GM12865 (cell line): ENCODE data around the gene SORBS1.
A peak's percentile ranks its signal among the peaks of the same experiment; 100 is the strongest.

Experiments used
- DNase-seq: peaks from one replicate; pipeline ENCODE4 v3.0.0; 2010; ENCODE audit warnings: low read depth
- H3K4me3 ChIP-seq: 2 replicates; pipeline ENCODE4 v1.5.1; 2011; ENCODE audit warnings: mild to moderate bottlenecking, low read depth, low read length, control low read depth
- TF ChIP-seq, protein P1 (sequence below): IDR thresholded peaks from 2 replicates; pipeline ENCODE4 v1.5.1; 2011; ENCODE audit warnings: low read length, control low read depth, low read depth, inconsistent platforms; ENCODE audit not compliant: insufficient read depth; ENCODE audit errors: missing control alignments

The SORBS1 gene

DNA sequence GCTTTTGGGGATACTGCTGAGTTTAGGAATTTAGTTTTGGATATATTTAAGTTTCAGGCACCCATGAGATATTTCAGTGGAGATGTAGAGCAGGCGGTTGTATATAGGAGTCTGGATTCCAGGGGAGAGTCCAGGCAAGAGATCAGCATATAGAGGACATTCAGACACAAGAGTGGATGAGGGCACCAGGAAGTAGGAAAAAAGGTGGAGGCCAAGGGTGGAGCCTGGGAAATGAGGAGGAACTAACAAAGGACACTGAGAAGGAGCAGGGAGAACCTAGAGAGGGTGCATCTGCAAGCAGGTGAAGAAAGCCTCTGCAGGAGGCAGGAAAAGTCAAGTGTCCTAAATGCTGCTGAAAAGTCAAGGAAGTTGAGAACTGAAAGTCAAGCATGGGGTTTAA is 257.2 kb downstream of the SORBS1 start:
- DNase-seq: no peak
- no peak overlapping the region for H3K4me3 ChIP-seq
- TF ChIP-seq, protein P1, sequence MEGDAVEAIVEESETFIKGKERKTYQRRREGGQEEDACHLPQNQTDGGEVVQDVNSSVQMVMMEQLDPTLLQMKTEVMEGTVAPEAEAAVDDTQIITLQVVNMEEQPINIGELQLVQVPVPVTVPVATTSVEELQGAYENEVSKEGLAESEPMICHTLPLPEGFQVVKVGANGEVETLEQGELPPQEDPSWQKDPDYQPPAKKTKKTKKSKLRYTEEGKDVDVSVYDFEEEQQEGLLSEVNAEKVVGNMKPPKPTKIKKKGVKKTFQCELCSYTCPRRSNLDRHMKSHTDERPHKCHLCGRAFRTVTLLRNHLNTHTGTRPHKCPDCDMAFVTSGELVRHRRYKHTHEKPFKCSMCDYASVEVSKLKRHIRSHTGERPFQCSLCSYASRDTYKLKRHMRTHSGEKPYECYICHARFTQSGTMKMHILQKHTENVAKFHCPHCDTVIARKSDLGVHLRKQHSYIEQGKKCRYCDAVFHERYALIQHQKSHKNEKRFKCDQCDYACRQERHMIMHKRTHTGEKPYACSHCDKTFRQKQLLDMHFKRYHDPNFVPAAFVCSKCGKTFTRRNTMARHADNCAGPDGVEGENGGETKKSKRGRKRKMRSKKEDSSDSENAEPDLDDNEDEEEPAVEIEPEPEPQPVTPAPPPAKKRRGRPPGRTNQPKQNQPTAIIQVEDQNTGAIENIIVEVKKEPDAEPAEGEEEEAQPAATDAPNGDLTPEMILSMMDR: no peak

DNA sequence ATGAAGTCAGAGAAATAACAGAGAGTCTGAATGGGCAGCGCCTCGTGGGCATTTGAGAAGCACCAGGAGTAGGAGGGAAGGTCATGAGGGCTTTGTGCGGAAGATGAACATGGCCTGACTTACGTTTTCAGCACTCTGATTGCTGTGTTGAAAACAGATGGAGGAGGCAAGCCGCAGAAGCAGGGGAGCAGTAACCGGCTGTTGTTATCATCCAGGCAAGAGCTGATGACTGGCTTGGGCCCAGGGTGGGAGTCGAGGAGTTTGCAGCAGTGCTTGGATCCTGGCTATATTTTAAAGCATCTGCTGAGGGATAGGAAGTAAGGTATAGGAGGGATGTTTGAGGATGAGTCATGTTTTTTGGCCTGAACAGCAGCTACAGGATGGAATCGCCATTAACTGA is 257.6 kb downstream of the SORBS1 start:
- TF ChIP-seq, protein P1: no peak
- no peak overlapping the region for H3K4me3 ChIP-seq
- no peak for DNase-seq

DNA sequence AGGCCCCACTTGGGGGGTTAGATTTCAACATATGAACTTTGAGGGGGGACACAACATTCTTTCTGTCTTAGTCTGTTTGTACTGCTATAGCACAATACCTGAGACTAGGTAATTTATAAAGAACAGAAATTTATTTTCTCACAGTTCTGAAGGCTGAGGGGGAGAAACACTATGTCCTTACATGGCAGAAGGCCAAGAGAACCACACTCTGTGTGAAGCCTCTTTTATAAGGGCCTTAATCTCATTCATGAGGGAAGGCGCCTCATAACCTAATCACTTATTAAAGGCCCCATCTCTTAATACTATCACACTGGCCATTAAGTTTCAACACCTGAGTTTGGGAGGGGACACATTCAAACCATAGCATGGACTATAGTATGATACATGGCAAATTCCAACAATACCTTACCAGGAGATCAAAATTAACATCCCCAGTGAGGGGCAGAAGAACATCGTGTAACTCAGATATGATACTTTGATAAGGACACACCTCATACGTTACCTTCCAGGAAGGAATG is 261.1 kb downstream of the SORBS1 start:
- TF ChIP-seq, protein P1: no peak
- no peak for DNase-seq
- no peak overlapping the region for H3K4me3 ChIP-seq

DNA sequence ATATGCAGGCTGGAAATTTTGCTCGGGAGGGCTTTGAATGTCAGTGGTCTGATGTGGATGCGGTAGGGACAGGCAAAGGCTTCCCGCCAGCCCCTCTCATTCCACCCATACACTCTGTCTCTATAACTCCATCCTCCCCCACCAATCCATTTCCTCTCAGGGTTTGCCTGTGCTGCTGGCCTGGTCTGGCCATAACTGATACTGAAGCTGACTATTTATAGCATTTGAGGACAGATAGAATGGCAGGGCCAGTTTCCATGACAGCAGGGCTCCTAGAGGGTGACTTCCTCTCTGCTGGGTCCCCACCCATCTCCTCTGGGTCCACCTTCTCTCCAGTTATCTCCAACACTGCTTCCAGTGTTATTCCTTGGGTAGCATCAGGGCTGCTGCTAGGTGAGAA is 263.8 kb downstream of the SORBS1 start:
- TF ChIP-seq, protein P1: no peak
- no peak overlapping the region for H3K4me3 ChIP-seq
- DNase-seq: peak; percentile 88

DNA sequence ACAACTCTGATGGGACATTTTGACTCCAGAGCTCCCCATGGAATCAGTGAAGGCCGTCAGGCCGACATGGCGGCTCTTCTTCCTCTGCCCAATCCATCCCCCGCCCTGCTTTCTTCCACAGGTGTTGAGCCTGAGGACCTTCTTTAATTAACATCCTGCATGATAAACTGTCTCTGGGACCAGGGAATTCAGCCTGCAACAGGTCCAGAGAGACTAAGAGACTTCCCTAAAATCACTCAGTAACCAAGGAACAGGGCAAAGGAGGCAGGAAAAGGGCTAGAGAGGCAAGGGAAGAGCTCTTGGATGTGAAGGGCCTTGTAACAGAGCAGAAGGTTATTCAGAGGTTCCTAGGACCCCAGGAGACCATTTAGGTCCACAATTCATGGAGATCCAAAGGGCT is 264.4 kb downstream of the SORBS1 start:
- TF ChIP-seq, protein P1: no peak
- no peak for DNase-seq
- no peak overlapping the region for H3K4me3 ChIP-seq

DNA sequence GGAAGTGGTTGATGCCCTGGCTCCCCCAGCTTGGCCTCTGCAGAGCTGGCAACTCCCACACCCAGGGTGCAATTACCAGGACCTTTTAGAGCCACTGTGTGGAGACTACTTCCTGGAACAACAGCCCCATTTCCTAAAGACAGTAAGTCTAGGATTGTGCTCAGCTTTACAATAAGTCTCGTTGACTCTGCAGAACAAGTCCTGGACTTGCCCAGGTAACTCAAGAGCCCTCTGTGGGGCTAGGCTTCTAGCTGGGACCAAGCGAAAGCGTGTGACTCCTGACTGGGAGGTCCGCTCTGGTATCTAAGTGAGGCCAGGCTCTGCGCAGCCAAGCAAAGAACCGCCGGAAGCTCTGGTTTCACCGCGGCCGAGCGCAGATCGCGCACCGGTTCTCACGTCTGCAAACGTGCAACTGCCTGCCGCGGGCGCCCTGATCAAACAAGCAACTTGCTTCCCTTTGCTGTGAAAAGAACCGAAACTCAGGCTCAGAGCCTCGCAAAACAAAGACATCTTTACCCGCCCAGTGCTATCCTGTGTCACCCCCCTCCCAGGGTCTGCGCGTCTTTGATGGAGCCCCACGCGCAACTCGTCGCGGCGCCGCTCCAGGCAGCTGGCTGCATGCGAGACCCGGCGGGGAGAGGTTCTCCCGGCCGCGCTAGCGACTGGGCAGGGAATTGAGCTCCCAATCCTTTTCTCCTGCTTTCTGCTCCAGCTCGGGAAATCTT is 266.0 kb downstream of the SORBS1 start:
- H3K4me3 ChIP-seq: peak overlapping the region; percentile 53
- TF ChIP-seq, protein P1: no peak
- DNase-seq: peak; percentile 99

DNA sequence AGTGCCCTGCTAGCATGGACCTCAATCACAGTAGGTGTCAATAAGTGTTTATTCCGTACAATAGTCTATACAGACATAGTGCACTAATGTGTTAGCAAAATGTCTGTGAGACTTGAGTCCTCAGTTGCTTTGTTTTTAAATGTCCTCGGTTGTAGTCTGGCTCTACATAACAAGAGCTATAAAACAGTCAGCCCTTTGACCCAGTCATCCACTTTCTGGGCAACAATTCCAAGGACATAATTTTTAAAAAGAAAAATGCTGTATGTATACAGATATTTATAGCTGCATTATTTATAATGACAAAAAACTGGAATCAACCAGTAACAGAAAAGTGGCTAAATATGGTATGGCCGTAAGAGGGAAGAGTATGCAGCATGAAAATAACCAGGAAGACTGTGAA is 267.5 kb downstream of the SORBS1 start:
- DNase-seq: no peak
- TF ChIP-seq, protein P1: no peak
- peak overlapping the region; percentile 18 for H3K4me3 ChIP-seq
